ENCODE results near the gene TFDP2.
A peak's percentile ranks its signal among the peaks of the same experiment; 100 is the strongest.

Gene TFDP2

DNA sequence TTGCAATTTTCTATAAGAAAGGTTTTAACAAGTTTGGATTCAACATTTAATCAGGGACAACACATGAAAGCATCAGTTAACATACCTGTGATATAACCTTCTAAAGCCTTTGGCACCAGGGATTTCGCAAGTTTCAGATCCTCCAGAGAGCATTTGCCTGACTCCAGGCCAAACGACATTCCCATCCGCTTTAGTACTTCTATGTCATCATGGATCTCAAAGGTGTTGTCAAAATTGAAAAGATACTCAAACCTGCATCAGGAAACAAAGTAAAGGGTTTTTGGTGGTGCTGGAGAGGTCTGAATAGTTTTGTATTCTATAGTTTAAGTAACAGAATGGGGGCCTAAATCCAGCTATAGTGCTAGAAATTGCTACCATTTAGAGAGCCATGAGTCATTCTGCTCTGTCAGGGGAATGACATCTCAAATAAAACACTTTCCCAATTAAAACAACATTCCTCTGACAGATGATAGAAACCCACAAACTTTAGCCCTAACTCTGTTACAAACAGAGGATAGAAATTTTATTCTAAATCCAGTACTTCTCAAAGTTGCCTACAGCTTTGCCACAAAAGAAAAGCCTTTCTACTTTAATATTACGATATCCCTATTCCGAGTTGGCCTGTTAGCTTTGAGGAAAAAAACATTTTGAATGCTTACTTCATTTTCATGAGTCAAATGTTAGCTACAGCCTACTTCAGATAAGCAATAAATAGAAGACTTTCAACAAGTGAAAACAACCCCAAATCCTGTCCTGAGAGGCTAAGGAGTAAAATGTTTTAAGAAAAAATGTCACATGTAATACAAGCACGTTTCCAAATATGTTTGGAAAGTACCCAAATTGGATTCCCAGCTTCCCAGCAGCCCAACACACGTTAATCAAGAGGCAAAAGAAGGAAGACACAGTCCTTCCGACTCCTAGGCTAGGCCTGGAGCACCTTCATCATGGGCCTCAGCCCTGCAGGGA, 189.5 kb downstream of the TFDP2 start:
- Histone ChIP-seq H3K27ac (no peak overlapping the region), H2AFZ (no peak overlapping the region), H3K4me1 (no peaks in the 10 kb centered on the region), H3K36me3 (ENCODE audit: control insufficient read depth, insufficient read depth, low read length) (no peaks in the 10 kb centered on the region), H3K79me2 (no peaks in the 10 kb centered on the region), H3K27me3 (ENCODE audit: control insufficient read depth, insufficient read depth, low read length) (no peaks in the 10 kb centered on the region), H3K9ac (no peak overlapping the region), H3K9me3 (ENCODE audit: control insufficient read depth, low read length) (no peaks in the 10 kb centered on the region), H3K4me2 (ENCODE audit: low read length) (no peak overlapping the region), H3K4me3 (ENCODE audit: low read depth, low read length) (no peak overlapping the region)
- TF ChIP-seq, protein P1, sequence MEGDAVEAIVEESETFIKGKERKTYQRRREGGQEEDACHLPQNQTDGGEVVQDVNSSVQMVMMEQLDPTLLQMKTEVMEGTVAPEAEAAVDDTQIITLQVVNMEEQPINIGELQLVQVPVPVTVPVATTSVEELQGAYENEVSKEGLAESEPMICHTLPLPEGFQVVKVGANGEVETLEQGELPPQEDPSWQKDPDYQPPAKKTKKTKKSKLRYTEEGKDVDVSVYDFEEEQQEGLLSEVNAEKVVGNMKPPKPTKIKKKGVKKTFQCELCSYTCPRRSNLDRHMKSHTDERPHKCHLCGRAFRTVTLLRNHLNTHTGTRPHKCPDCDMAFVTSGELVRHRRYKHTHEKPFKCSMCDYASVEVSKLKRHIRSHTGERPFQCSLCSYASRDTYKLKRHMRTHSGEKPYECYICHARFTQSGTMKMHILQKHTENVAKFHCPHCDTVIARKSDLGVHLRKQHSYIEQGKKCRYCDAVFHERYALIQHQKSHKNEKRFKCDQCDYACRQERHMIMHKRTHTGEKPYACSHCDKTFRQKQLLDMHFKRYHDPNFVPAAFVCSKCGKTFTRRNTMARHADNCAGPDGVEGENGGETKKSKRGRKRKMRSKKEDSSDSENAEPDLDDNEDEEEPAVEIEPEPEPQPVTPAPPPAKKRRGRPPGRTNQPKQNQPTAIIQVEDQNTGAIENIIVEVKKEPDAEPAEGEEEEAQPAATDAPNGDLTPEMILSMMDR (IDR thresholded peaks at IDR 0.05): no peak

- no peaks in the 10 kb centered on the region for H3K27me3 ChIP-seq (ENCODE audit: control insufficient read depth, insufficient read depth, low read length)
- H2AFZ ChIP-seq: no peak overlapping the region
- H3K4me2 ChIP-seq (ENCODE audit: low read length): no peak overlapping the region
- no peaks in the 10 kb centered on the region for H3K36me3 ChIP-seq (ENCODE audit: control insufficient read depth, insufficient read depth, low read length)
- TF ChIP-seq, protein P1 (IDR thresholded peaks at IDR 0.05): no peak
- no peaks in the 10 kb centered on the region for H3K79me2 ChIP-seq
- H3K9me3 ChIP-seq (ENCODE audit: control insufficient read depth, low read length): no peaks in the 10 kb centered on the region
- no peak overlapping the region for H3K27ac ChIP-seq
- H3K4me1 ChIP-seq: no peaks in the 10 kb centered on the region
- no peak overlapping the region for H3K4me3 ChIP-seq (ENCODE audit: low read depth, low read length)
- H3K9ac ChIP-seq: no peak overlapping the region
Observed at GRCh38 chr3:141955175-141955574, 194.2 kb downstream of the TFDP2 start.

GRCh38 chr3:141952611-141953010, 196.7 kb downstream of the TFDP2 start:
- no peaks in the 10 kb centered on the region for H3K9me3 ChIP-seq (ENCODE audit: control insufficient read depth, low read length)
- no peaks in the 10 kb centered on the region for H3K4me1 ChIP-seq
- no peak overlapping the region for H3K9ac ChIP-seq
- no peak overlapping the region for H3K27ac ChIP-seq
- peak overlapping the region; percentile 25 for H2AFZ ChIP-seq
- TF ChIP-seq, protein P1 (IDR thresholded peaks at IDR 0.05): no peak
- no peaks in the 10 kb centered on the region for H3K36me3 ChIP-seq (ENCODE audit: control insufficient read depth, insufficient read depth, low read length)
- no peak overlapping the region for H3K4me2 ChIP-seq (ENCODE audit: low read length)
- no peaks in the 10 kb centered on the region for H3K79me2 ChIP-seq
- H3K4me3 ChIP-seq (ENCODE audit: low read depth, low read length): no peak overlapping the region
- H3K27me3 ChIP-seq (ENCODE audit: control insufficient read depth, insufficient read depth, low read length): no peaks in the 10 kb centered on the region

GRCh38 chr3:141950572-141951493, 198.5 kb downstream of the TFDP2 start:
- Histone ChIP-seq H3K79me2 (no peaks in the 10 kb centered on the region), H3K27ac (no peak overlapping the region), H2AFZ (no peak overlapping the region), H3K9me3 (ENCODE audit: control insufficient read depth, low read length) (no peaks in the 10 kb centered on the region), H3K9ac (no peak overlapping the region), H3K4me1 (no peaks in the 10 kb centered on the region), H3K4me3 (ENCODE audit: low read depth, low read length) (no peak overlapping the region), H3K4me2 (ENCODE audit: low read length) (no peak overlapping the region), H3K27me3 (ENCODE audit: control insufficient read depth, insufficient read depth, low read length) (no peaks in the 10 kb centered on the region), H3K36me3 (ENCODE audit: control insufficient read depth, insufficient read depth, low read length) (no peaks in the 10 kb centered on the region)
- TF ChIP-seq, protein P1 (IDR thresholded peaks at IDR 0.05): no peak

All from parathyroid adenoma (tissue), 2 donors.